ENCODE results near the gene TTC23.

Gene TTC23

DNA sequence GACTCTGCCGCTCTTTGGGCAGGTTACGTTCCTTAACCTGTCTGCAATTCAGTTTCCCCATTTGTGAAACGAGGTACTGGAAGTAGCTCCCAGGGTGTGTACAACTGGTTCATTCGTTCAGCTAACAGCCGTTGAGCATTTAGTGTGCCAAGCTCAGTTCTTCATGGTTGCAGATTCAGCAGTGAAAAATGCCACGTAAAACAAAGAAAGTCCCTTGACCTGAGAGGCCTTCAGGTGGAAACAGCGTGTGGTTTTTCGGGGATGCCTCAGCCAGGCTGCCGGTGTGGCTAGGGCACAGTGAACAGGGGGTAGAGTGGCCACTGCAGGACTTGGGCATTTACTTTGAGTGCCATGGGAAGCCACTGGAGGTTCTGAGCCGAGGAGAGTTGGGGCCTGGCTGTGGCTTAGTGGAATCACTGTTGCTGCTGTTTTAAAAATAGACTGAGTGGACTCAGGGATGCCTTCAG is 139.8 kb downstream of the TTC23 start:
- Histone ChIP-seq H3K36me3 (ENCODE audit: control insufficient read depth in 1 of 2, insufficient read depth in 2 of 2, low read length in 2 of 2) (peaks cover 0 to 6% of the 10 kb centered on the region in 2 donors), H3K9me3 (ENCODE audit: control insufficient read depth in 1 of 2, low read length in 2 of 2) (no peaks in the 10 kb centered on the region), H3K4me1 (ENCODE audit: control insufficient read depth in 1 of 2, insufficient read depth in 2 of 2, low read length in 2 of 2) (peaks cover 12 to 23% of the 10 kb centered on the region in 2 donors), H3K27me3 (ENCODE audit: control insufficient read depth in 1 of 2, insufficient read depth in 2 of 2, low read length in 2 of 2) (no peaks in the 10 kb centered on the region), H3K4me3 (ENCODE audit: low read depth in 1 of 2, low read length in 2 of 2) (no peak overlapping the region), H3K27ac (ENCODE audit: low read depth, low read length) (no peak overlapping the region), H3K9ac (ENCODE audit: low read depth in 1 of 2, low read length in 2 of 2) (no peak overlapping the region)

DNA sequence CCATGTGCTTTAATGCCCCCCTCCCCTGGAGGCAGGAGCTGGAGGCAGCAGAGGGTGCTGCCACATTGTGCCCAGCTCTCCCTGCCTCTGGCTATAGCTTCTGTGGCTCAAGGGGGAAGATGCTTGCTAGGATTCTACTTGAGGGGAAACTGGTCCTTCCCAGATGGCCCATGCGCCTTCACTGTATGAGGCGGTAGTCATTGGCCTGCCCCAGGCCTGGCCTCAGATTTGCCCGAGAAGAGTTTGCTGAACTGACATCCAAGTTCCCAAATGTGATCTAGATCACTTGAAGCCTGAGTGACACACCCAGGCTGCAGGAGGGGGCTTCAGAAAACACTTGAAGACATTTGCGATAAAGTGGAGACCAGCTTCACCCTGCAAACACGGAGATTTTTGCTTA is 140.4 kb downstream of the TTC23 start:
- no peak overlapping the region for H3K9ac ChIP-seq (ENCODE audit: low read depth in 1 of 2, low read length in 2 of 2)
- H3K36me3 ChIP-seq (ENCODE audit: control insufficient read depth in 1 of 2, insufficient read depth in 2 of 2, low read length in 2 of 2) = peaks cover 0 to 6% of the 10 kb centered on the region in 2 donors
- H3K9me3 ChIP-seq (ENCODE audit: control insufficient read depth in 1 of 2, low read length in 2 of 2) = no peaks in the 10 kb centered on the region
- no peaks in the 10 kb centered on the region for H3K27me3 ChIP-seq (ENCODE audit: control insufficient read depth in 1 of 2, insufficient read depth in 2 of 2, low read length in 2 of 2)
- no peak overlapping the region for H3K27ac ChIP-seq (ENCODE audit: low read depth, low read length)
- H3K4me1 ChIP-seq (ENCODE audit: control insufficient read depth in 1 of 2, insufficient read depth in 2 of 2, low read length in 2 of 2) = peaks cover 8 to 23% of the 10 kb centered on the region in 2 donors
- no peak overlapping the region for H3K4me3 ChIP-seq (ENCODE audit: low read depth in 1 of 2, low read length in 2 of 2)

DNA sequence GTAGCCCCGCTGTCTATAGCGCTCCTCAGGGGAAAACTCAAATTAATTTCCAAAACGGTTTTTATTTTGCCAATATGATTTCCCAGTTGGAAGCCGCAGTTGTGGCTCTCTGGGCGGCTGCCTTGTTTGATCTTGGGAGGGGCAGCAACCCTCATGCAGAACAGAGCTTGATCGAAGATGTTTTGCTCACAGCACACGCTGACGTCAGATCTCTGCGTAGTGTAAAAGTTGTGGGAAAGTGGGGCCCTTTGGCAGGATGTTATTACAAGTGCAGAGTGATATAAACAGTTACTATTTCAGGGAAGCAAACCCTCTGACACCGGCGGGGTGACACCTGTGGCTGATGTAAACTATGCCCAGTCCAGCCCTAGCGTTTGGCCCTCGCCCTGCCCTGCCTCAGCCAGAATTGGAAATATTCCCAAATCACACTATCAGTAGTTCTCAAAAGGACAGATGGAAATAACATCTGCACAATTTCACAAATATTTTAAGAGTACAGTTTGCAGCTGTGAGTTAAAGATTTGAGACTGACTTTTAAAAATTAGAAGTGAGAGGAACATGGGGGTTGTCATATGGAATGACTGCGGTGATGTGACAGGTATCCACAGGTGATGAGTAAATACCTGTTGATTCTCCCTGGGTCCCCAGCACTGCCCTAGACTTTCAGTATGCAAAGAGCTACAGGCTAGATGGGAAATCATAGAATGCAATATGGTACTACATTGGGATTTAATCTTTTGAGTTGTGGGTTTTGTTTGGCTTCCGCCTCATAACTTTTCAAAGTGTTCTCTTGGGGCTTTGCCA is 142.8 kb downstream of the TTC23 start:
- Histone ChIP-seq H3K9me3 (ENCODE audit: control insufficient read depth in 1 of 2, low read length in 2 of 2) (no peaks in the 10 kb centered on the region), H3K9ac (ENCODE audit: low read depth in 1 of 2, low read length in 2 of 2) (peak overlapping the region; percentile 10 to 45), H3K27me3 (ENCODE audit: control insufficient read depth in 1 of 2, insufficient read depth in 2 of 2, low read length in 2 of 2) (peaks cover 4 to 13% of the 10 kb centered on the region in 2 donors), H3K4me3 (ENCODE audit: low read depth in 1 of 2, low read length in 2 of 2) (peak overlapping the region; percentile 62 to 67), H3K4me1 (ENCODE audit: control insufficient read depth in 1 of 2, insufficient read depth in 2 of 2, low read length in 2 of 2) (peaks cover 8 to 20% of the 10 kb centered on the region in 2 donors), H3K27ac (ENCODE audit: low read depth, low read length) (no peak overlapping the region), H3K36me3 (ENCODE audit: control insufficient read depth in 1 of 2, insufficient read depth in 2 of 2, low read length in 2 of 2) (no peaks in the 10 kb centered on the region)

DNA sequence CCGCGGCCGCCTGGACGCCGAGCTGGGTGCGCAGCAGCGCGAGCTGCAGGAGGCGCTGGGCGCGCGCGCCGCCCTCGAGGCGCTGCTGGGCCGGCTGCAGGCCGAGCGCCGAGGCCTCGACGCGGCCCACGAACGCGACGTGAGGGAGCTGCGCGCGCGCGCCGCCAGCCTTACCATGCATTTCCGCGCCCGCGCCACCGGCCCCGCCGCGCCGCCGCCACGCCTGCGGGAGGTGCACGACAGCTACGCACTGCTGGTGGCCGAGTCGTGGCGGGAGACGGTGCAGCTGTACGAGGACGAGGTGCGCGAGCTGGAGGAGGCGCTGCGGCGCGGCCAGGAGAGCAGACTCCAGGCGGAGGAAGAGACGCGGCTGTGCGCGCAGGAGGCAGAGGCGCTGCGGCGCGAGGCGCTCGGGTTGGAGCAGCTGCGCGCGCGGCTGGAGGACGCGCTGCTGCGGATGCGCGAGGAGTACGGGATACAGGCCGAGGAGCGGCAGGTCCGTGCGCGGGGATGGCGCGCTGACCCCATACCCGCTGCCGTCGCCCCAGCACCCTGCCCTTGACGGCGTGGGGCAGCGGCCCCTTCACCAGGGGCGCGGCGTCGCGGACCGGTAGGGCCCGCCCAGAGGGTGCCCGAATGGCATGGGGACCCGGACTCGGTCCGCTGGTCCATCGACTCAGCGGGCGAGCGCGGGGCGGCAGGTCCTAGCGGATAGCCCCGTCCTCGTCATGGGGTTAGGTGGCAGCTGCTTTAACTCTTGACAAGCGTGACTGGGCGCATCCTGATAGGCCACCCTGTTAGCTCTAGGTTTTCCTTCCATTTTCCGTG is 143.7 kb downstream of the TTC23 start:
- Histone ChIP-seq H3K9ac (ENCODE audit: low read depth in 1 of 2, low read length in 2 of 2) (peak overlapping the region; percentile 10 to 45), H3K27me3 (ENCODE audit: control insufficient read depth in 1 of 2, insufficient read depth in 2 of 2, low read length in 2 of 2) (peaks cover 4 to 13% of the 10 kb centered on the region in 2 donors), H3K27ac (ENCODE audit: low read depth, low read length) (peak overlapping the region; percentile 44), H3K36me3 (ENCODE audit: control insufficient read depth in 1 of 2, insufficient read depth in 2 of 2, low read length in 2 of 2) (no peaks in the 10 kb centered on the region), H3K4me3 (ENCODE audit: low read depth in 1 of 2, low read length in 2 of 2) (peak overlapping the region; percentile 62 to 67), H3K4me1 (ENCODE audit: control insufficient read depth in 1 of 2, insufficient read depth in 2 of 2, low read length in 2 of 2) (peaks cover 8 to 20% of the 10 kb centered on the region in 2 donors), H3K9me3 (ENCODE audit: control insufficient read depth in 1 of 2, low read length in 2 of 2) (no peaks in the 10 kb centered on the region)

GRCh38 chr15:99104788-99105513 is 144.4 kb downstream of the TTC23 start, which contains the start of gene SYNM:
SYNM (plus strand) TSS chr15:99105080; CDS start chr15:99105200, 120 bp downstream.
- peak within 1 kb of the TSS; percentile 44 for H3K27ac ChIP-seq (ENCODE audit: low read depth, low read length)

DNA sequence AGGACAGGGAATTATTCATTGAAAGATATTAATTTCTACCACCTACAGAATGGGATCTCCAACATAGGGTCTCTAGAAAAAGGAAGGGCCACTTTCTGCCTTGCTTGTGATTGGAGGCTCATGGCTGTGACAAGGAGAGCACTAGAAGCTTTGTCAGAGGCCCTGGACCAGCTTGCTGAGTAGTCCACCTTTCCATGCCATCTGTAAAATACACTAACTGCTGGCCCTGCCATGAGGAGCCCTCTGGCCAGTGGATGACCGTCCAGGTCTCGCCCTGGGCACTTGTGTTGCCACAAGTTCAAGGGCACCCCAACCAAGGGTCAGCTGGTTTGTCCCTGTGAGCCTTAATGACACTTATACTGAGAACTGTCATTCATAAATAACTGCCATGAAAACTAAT is 146.1 kb downstream of the TTC23 start:
- H3K4me1 ChIP-seq (ENCODE audit: control insufficient read depth in 1 of 2, insufficient read depth in 2 of 2, low read length in 2 of 2) = peaks cover 8 to 20% of the 10 kb centered on the region in 2 donors
- H3K27me3 ChIP-seq (ENCODE audit: control insufficient read depth in 1 of 2, insufficient read depth in 2 of 2, low read length in 2 of 2) = peaks cover 19 to 24% of the 10 kb centered on the region in 2 donors
- no peaks in the 10 kb centered on the region for H3K36me3 ChIP-seq (ENCODE audit: control insufficient read depth in 1 of 2, insufficient read depth in 2 of 2, low read length in 2 of 2)
- no peaks in the 10 kb centered on the region for H3K9me3 ChIP-seq (ENCODE audit: control insufficient read depth in 1 of 2, low read length in 2 of 2)
- no peak overlapping the region for H3K4me3 ChIP-seq (ENCODE audit: low read depth in 1 of 2, low read length in 2 of 2)
- H3K9ac ChIP-seq (ENCODE audit: low read depth in 1 of 2, low read length in 2 of 2) = no peak overlapping the region
- no peak overlapping the region for H3K27ac ChIP-seq (ENCODE audit: low read depth, low read length)

More at GRCh38 chr15:99104788-99105513, 144.4 kb downstream of the TTC23 start, which contains the start of gene SYNM:
- Histone ChIP-seq H3K27me3 (ENCODE audit: control insufficient read depth in 1 of 2, insufficient read depth in 2 of 2, low read length in 2 of 2) (peaks cover 8 to 16% of the 10 kb centered on the region in 2 donors), H3K4me1 (ENCODE audit: control insufficient read depth in 1 of 2, insufficient read depth in 2 of 2, low read length in 2 of 2) (peaks cover 8 to 20% of the 10 kb centered on the region in 2 donors), H3K36me3 (ENCODE audit: control insufficient read depth in 1 of 2, insufficient read depth in 2 of 2, low read length in 2 of 2) (no peaks in the 10 kb centered on the region), H3K4me3 (ENCODE audit: low read depth in 1 of 2, low read length in 2 of 2) (peak within 1 kb of the TSS; percentile 62 to 67), H3K9me3 (ENCODE audit: control insufficient read depth in 1 of 2, low read length in 2 of 2) (no peaks in the 10 kb centered on the region), H3K9ac (ENCODE audit: low read depth in 1 of 2, low read length in 2 of 2) (peak within 1 kb of the TSS; percentile 10 to 45)

GRCh38 chr15:99102332-99103235 is 146.8 kb downstream of the TTC23 start:
- H3K4me3 ChIP-seq (ENCODE audit: low read depth in 1 of 2, low read length in 2 of 2) = no peak overlapping the region
- H3K27ac ChIP-seq (ENCODE audit: low read depth, low read length) = no peak overlapping the region
- peaks cover 8 to 20% of the 10 kb centered on the region in 2 donors for H3K4me1 ChIP-seq (ENCODE audit: control insufficient read depth in 1 of 2, insufficient read depth in 2 of 2, low read length in 2 of 2)

GRCh38 chr15:99101501-99101900 is 147.9 kb downstream of the TTC23 start:
- Histone ChIP-seq H3K36me3 (ENCODE audit: control insufficient read depth in 1 of 2, insufficient read depth in 2 of 2, low read length in 2 of 2) (no peaks in the 10 kb centered on the region), H3K27me3 (ENCODE audit: control insufficient read depth in 1 of 2, insufficient read depth in 2 of 2, low read length in 2 of 2) (peaks cover 19 to 28% of the 10 kb centered on the region in 2 donors), H3K9ac (ENCODE audit: low read depth in 1 of 2, low read length in 2 of 2) (no peak overlapping the region), H3K4me3 (ENCODE audit: low read depth in 1 of 2, low read length in 2 of 2) (no peak overlapping the region), H3K9me3 (ENCODE audit: control insufficient read depth in 1 of 2, low read length in 2 of 2) (no peaks in the 10 kb centered on the region), H3K4me1 (ENCODE audit: control insufficient read depth in 1 of 2, insufficient read depth in 2 of 2, low read length in 2 of 2) (peaks cover 7 to 9% of the 10 kb centered on the region in 2 donors), H3K27ac (ENCODE audit: low read depth, low read length) (no peak overlapping the region)

More at GRCh38 chr15:99102332-99103235, 146.8 kb downstream of the TTC23 start:
- H3K36me3 ChIP-seq (ENCODE audit: control insufficient read depth in 1 of 2, insufficient read depth in 2 of 2, low read length in 2 of 2) = no peaks in the 10 kb centered on the region
- H3K9me3 ChIP-seq (ENCODE audit: control insufficient read depth in 1 of 2, low read length in 2 of 2) = no peaks in the 10 kb centered on the region
- peaks cover 19 to 24% of the 10 kb centered on the region in 2 donors for H3K27me3 ChIP-seq (ENCODE audit: control insufficient read depth in 1 of 2, insufficient read depth in 2 of 2, low read length in 2 of 2)
- no peak overlapping the region for H3K9ac ChIP-seq (ENCODE audit: low read depth in 1 of 2, low read length in 2 of 2)
